Astrocyte (in vitro differentiated cells and primary cell): ENCODE results near the gene IQCE. TPM values are rescaled to one million over a fixed set of nuclear protein-coding genes. Genes with fewer than 3 reads are reported as not detected.

ENCODE experiments used
- DNase-seq: peaks from one replicate; pipeline ENCODE4 v3.0.0-alpha.2; 2010; ENCODE audit warnings: low read depth
- FAIRE-seq: peaks from 2 replicates; lab custom pipeline; 2011; peaks lifted over from hg19 to GRCh38; lab: Jason Lieb, UNC
- H2AFZ ChIP-seq: 2 replicates; pipeline ENCODE4 v1.6.0; 2012; ENCODE audit warnings: low read depth, low read length, inconsistent platforms
- H3K27ac ChIP-seq: 2 replicates; pipeline ENCODE4 v1.5.1; 2011; ENCODE audit warnings: low read depth, low read length, inconsistent platforms
- H3K27me3 ChIP-seq: 2 replicates; pipeline ENCODE4 v1.6.0; 2011; ENCODE audit warnings: low read length, inconsistent platforms; ENCODE audit not compliant: insufficient read depth
- H3K36me3 ChIP-seq: 2 replicates; pipeline ENCODE4 v1.5.1; 2011; ENCODE audit warnings: low read length, inconsistent platforms; ENCODE audit not compliant: insufficient read depth
- H3K4me1 ChIP-seq: 2 replicates; pipeline ENCODE4 v1.5.1; 2011; ENCODE audit warnings: low read length, inconsistent platforms; ENCODE audit not compliant: insufficient read depth
- H3K4me2 ChIP-seq: 2 replicates; pipeline ENCODE4 v1.6.0; 2012; ENCODE audit warnings: low read length, inconsistent platforms
- H3K4me3 ChIP-seq: 2 replicates; pipeline ENCODE4 v1.5.1; 2011; ENCODE audit warnings: low read depth, mild to moderate bottlenecking, low read length, inconsistent platforms; ENCODE audit not compliant: insufficient read depth
- H3K79me2 ChIP-seq: 2 replicates; pipeline ENCODE4 v1.6.0; 2012; ENCODE audit warnings: mild to moderate bottlenecking, low read length, inconsistent platforms; ENCODE audit not compliant: insufficient read depth
- H3K9ac ChIP-seq: 2 replicates; pipeline ENCODE4 v1.6.0; 2012; ENCODE audit warnings: mild to moderate bottlenecking, low read length, inconsistent platforms
- H3K9me3 ChIP-seq: 2 replicates; pipeline ENCODE4 v1.5.1; 2012; ENCODE audit warnings: low read depth, mild to moderate bottlenecking, low read length, inconsistent platforms; ENCODE audit not compliant: insufficient read depth
- H4K20me1 ChIP-seq: 2 replicates; pipeline ENCODE4 v1.6.0; 2012; ENCODE audit warnings: low read length, inconsistent platforms; ENCODE audit not compliant: insufficient read depth
- H3K27ac Mint-ChIP-seq: one replicate; pipeline ENCODE4 v1.8.0; 2021; ENCODE audit warnings: mild to moderate bottlenecking, mixed read lengths; ENCODE audit not compliant: unreplicated experiment
- H3K27me3 Mint-ChIP-seq: one replicate; pipeline ENCODE4 v1.8.0; 2021; ENCODE audit warnings: low read depth, mixed read lengths; ENCODE audit not compliant: unreplicated experiment
- H3K36me3 Mint-ChIP-seq: one replicate; pipeline ENCODE4 v1.8.0; 2021; ENCODE audit warnings: low read depth, mixed read lengths; ENCODE audit not compliant: unreplicated experiment
- H3K4me1 Mint-ChIP-seq: one replicate; pipeline ENCODE4 v1.8.0; 2021; ENCODE audit warnings: low read depth, mixed read lengths; ENCODE audit not compliant: unreplicated experiment
- H3K4me3 Mint-ChIP-seq: one replicate; pipeline ENCODE4 v1.8.0; 2021; ENCODE audit warnings: mild to moderate bottlenecking, moderate library complexity, mixed read lengths; ENCODE audit not compliant: unreplicated experiment
- H3K9me3 Mint-ChIP-seq: one replicate; pipeline ENCODE4 v1.8.0; 2021; ENCODE audit warnings: mild to moderate bottlenecking, mixed read lengths; ENCODE audit not compliant: unreplicated experiment
- CTCF ChIP-seq: IDR thresholded peaks from 2 replicates; pipeline ENCODE4 v1.5.1; 2011; ENCODE audit warnings: low read depth, mild to moderate bottlenecking, inconsistent platforms, low read length, moderate library complexity; ENCODE audit not compliant: insufficient read depth
- EZH2 ChIP-seq: IDR thresholded peaks from 2 replicates; pipeline ENCODE4 v1.6.1; 2012; ENCODE audit warnings: mild to moderate bottlenecking, low read length, inconsistent platforms; ENCODE audit not compliant: insufficient read depth
- total RNA-seq: library from RNA; stranded (reverse); gene quantifications from 2 replicates; pipeline ENCODE4 v1.2.1, GENCODE V29; 2021

IQCE gene
- total RNA-seq, 1 donor from 2014 or later: 13.1 TPM

DNA sequence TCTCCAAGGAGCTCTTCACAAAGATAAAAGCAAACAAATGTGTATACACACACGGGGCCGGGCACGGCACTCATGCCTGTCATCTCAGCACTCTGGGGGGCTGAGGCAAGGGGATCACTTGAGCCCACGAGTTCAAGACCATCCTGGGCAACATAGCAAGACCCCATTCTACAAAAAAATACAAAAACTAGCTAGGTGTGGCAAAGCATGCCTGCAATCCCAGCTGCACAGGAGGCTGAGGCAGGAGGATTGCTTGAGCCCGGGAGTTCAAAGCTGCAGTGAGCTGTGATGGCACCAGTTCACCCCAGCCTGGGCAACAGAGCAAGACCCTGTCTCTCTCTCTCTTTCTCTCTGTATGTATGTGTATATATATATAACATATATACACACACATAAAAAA lies 95.3 kb downstream of the IQCE start:
- Histone ChIP-seq H4K20me1 (peaks cover 74% of the 10 kb centered on the region), H3K4me1 (peaks cover 4% of the 10 kb centered on the region), H3K27me3 (no peaks in the 10 kb centered on the region), H3K9ac (no peak overlapping the region), H3K4me2 (no peak overlapping the region), H3K79me2 (peaks cover 21% of the 10 kb centered on the region), H2AFZ (no peak overlapping the region), H3K27ac (no peak overlapping the region), H3K36me3 (peaks cover 6% of the 10 kb centered on the region), H3K4me3 (no peak overlapping the region), H3K9me3 (no peaks in the 10 kb centered on the region)
- DNase-seq: no peak
- Mint-ChIP-seq H3K9me3 (no peaks in the 10 kb centered on the region), H3K27me3 (no peaks in the 10 kb centered on the region), H3K4me3 (no peak overlapping the region), H3K36me3 (peaks cover 9% of the 10 kb centered on the region), H3K27ac (peak overlapping the region; percentile 47), H3K4me1 (peaks cover 11% of the 10 kb centered on the region)
- no peak for TF ChIP-seq EZH2
- no peak for TF ChIP-seq CTCF
- FAIRE-seq: no peak

GRCh38 chr7:2655870-2656614 lies 97.3 kb downstream of the IQCE start:
- no peaks in the 10 kb centered on the region for H3K9me3 ChIP-seq
- H3K4me1 Mint-ChIP-seq: peaks cover 3% of the 10 kb centered on the region
- no peaks in the 10 kb centered on the region for H3K9me3 Mint-ChIP-seq
- no peak overlapping the region for H3K4me2 ChIP-seq
- H3K4me1 ChIP-seq: peaks cover 3% of the 10 kb centered on the region
- no peaks in the 10 kb centered on the region for H3K27me3 Mint-ChIP-seq
- no peak overlapping the region for H3K4me3 ChIP-seq
- peaks cover 70% of the 10 kb centered on the region for H4K20me1 ChIP-seq
- FAIRE-seq (no peak), DNase-seq (no peak)
- no peak overlapping the region for H3K27ac ChIP-seq
- H3K36me3 Mint-ChIP-seq: peaks cover 6% of the 10 kb centered on the region
- H3K4me3 Mint-ChIP-seq: no peak overlapping the region
- no peak overlapping the region for H2AFZ ChIP-seq
- H3K79me2 ChIP-seq: peaks cover 21% of the 10 kb centered on the region
- no peak overlapping the region for H3K27ac Mint-ChIP-seq
- H3K9ac ChIP-seq: no peak overlapping the region
- TF ChIP-seq EZH2: no peak
- no peak for TF ChIP-seq CTCF
- peaks cover 6% of the 10 kb centered on the region for H3K36me3 ChIP-seq
- H3K27me3 ChIP-seq: no peaks in the 10 kb centered on the region

GRCh38 chr7:2657208-2657607 lies 98.4 kb downstream of the IQCE start:
- Mint-ChIP-seq H3K27me3 (no peaks in the 10 kb centered on the region), H3K36me3 (peaks cover 6% of the 10 kb centered on the region), H3K9me3 (no peaks in the 10 kb centered on the region), H3K4me1 (peaks cover 3% of the 10 kb centered on the region), H3K4me3 (no peak overlapping the region), H3K27ac (peak overlapping the region; percentile 10)
- no peaks in the 10 kb centered on the region for H3K36me3 ChIP-seq
- peaks cover 3% of the 10 kb centered on the region for H3K4me1 ChIP-seq
- H3K79me2 ChIP-seq: peaks cover 21% of the 10 kb centered on the region
- no peak for DNase-seq
- no peak overlapping the region for H3K4me2 ChIP-seq
- no peaks in the 10 kb centered on the region for H3K9me3 ChIP-seq
- no peak overlapping the region for H2AFZ ChIP-seq
- no peaks in the 10 kb centered on the region for H3K27me3 ChIP-seq
- H3K27ac ChIP-seq: no peak overlapping the region
- FAIRE-seq: no peak
- TF ChIP-seq CTCF: no peak
- no peak for TF ChIP-seq EZH2
- H3K9ac ChIP-seq: no peak overlapping the region
- peaks cover 70% of the 10 kb centered on the region for H4K20me1 ChIP-seq
- H3K4me3 ChIP-seq: no peak overlapping the region
